Neutrophil (primary cell): ENCODE measurements around the gene GPC6.

Experiments
- H3K27ac ChIP-seq: fragments of 200-600 bp; sonication (generic); 2 replicates; pipeline ENCODE4 v1.5.1; 2016; ENCODE audit warnings: mild to moderate bottlenecking, moderate library complexity
- H3K27me3 ChIP-seq: fragments of 200-600 bp; sonication (generic); 2 replicates; pipeline ENCODE4 v1.6.0; 2016; ENCODE audit warnings: mild to moderate bottlenecking
- H3K36me3 ChIP-seq: fragments of 200-600 bp; sonication (generic); 2 replicates; pipeline ENCODE4 v1.5.1; 2017
- H3K4me1 ChIP-seq, 2 experiments: fragments of 200-600 bp in 1 of 2; sonication (generic) in 1 of 2; 1 replicate in 1 of 2; 2 replicates in 1 of 2; pipeline versions ENCODE4 v1.5.1 to v1.6.1; 2013 to 2016; ENCODE audit warnings: low read depth in 1 of 2, low read length in 1 of 2, mild to moderate bottlenecking in 1 of 2, moderate library complexity in 1 of 2; ENCODE audit not compliant: control insufficient read depth in 1 of 2, insufficient read depth in 1 of 2
- H3K4me3 ChIP-seq, 2 experiments: fragments of 200-600 bp in 1 of 2; sonication (generic) in 1 of 2; 1 replicate in 1 of 2; 2 replicates in 1 of 2; pipeline ENCODE4 v1.5.1; 2013 to 2016; ENCODE audit warnings: low read depth in 1 of 2, low read length in 1 of 2, mild to moderate bottlenecking in 1 of 2, moderate library complexity in 1 of 2
- H3K9me3 ChIP-seq: fragments of 200-600 bp; sonication (generic); 2 replicates; pipeline ENCODE4 v1.5.1; 2016
- TF ChIP-seq, protein P1 (sequence below): fragments of 200-600 bp; sonication (generic); IDR thresholded peaks from 2 replicates; pipeline ENCODE4 v1.5.1; 2016; ENCODE audit warnings: antibody characterized with exemption

Gene GPC6

DNA sequence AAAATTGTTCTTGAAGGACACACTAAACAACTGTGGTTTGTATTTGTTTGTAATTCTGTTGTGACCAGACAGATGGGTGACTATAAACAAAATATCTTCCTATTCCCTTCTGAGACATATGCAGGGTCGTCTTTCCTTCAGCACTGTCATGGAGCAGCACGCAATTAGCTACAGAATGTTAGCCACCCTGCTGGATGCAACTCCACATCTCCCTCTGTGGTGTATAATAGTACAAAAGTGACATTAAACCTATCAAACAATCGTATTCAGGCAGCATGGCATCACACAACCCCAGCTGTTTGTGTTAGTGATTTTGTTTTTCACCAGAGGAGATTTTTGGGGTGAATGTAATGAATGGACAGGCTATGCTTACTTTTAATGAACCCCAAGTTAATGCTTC, 146.2 kb downstream of the GPC6 start:
- H3K27ac ChIP-seq: no peak overlapping the region
- H3K4me3 ChIP-seq: no peak overlapping the region
- H3K4me1 ChIP-seq: no peaks in the 10 kb centered on the region
- H3K27me3 ChIP-seq: no peaks in the 10 kb centered on the region
- H3K36me3 ChIP-seq: no peaks in the 10 kb centered on the region
- peaks cover 3% of the 10 kb centered on the region for H3K9me3 ChIP-seq
- TF ChIP-seq, protein P1, sequence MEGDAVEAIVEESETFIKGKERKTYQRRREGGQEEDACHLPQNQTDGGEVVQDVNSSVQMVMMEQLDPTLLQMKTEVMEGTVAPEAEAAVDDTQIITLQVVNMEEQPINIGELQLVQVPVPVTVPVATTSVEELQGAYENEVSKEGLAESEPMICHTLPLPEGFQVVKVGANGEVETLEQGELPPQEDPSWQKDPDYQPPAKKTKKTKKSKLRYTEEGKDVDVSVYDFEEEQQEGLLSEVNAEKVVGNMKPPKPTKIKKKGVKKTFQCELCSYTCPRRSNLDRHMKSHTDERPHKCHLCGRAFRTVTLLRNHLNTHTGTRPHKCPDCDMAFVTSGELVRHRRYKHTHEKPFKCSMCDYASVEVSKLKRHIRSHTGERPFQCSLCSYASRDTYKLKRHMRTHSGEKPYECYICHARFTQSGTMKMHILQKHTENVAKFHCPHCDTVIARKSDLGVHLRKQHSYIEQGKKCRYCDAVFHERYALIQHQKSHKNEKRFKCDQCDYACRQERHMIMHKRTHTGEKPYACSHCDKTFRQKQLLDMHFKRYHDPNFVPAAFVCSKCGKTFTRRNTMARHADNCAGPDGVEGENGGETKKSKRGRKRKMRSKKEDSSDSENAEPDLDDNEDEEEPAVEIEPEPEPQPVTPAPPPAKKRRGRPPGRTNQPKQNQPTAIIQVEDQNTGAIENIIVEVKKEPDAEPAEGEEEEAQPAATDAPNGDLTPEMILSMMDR: no peak

DNA sequence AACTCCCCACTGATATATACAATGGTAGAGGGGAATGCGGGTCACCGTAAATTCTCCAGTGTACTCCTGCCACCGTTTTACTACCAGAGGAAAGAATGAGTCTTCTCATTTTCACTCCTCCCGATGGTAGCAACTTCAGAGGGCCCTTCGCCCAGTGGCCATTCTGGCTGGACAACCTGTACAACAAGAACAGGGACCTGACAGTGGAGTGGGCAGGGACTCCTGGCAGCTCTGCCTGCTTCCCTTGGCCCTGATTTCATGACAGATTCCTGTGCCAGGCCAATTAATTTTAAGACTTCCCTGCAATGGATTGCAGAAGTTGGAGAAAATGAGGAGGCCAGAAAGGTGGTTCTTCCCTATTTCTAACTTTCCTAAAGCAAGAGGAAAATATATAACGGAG, 148.9 kb downstream of the GPC6 start:
- peaks cover 3% of the 10 kb centered on the region for H3K9me3 ChIP-seq
- H3K4me1 ChIP-seq: no peaks in the 10 kb centered on the region
- no peaks in the 10 kb centered on the region for H3K36me3 ChIP-seq
- TF ChIP-seq, protein P1: no peak
- no peak overlapping the region for H3K4me3 ChIP-seq
- H3K27me3 ChIP-seq: no peaks in the 10 kb centered on the region
- no peak overlapping the region for H3K27ac ChIP-seq

DNA sequence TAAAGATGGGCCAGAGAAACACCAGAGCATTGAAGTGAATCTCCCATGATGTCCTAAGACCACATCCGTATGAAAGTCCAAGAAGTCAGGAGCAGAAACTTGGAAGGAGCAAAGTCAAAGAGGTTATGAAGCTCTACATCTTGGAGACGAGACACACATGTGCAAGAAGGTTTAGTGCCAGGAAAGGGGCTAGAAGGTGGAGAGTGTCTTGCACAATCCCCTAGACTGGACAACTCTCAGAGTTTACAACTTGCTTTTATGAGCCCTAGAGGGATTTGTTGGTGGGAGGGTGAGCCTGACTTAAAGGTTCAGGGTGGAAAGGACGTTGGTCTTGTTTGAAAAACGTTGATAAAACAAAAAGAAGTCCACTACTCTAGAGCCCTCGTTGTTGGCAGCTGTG, 150.6 kb downstream of the GPC6 start:
- TF ChIP-seq, protein P1: no peak
- no peak overlapping the region for H3K27ac ChIP-seq
- H3K36me3 ChIP-seq: no peaks in the 10 kb centered on the region
- no peak overlapping the region for H3K4me3 ChIP-seq
- no peaks in the 10 kb centered on the region for H3K4me1 ChIP-seq
- peaks cover 3% of the 10 kb centered on the region for H3K9me3 ChIP-seq
- no peaks in the 10 kb centered on the region for H3K27me3 ChIP-seq

DNA sequence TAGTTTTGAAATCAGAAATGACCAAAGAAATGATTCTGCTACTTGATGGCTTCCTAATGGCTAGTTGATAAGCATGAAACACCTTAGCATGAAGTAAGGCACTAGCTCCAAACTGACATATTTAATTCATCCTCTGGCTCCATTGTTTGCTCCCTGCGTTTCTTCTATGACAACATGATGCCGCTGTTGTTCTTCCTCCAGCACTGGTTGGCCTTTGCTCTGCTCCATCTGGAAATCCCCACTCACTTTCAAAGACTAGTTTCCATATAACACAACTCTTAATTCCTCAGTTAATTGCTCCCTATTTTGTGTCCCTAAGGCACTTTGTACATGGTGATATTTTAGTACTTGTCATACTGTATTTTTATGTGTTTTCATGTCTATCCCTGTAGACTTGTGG, 151.6 kb downstream of the GPC6 start:
- TF ChIP-seq, protein P1: no peak
- Histone ChIP-seq H3K27ac (no peak overlapping the region), H3K4me3 (no peak overlapping the region), H3K36me3 (no peaks in the 10 kb centered on the region), H3K27me3 (no peaks in the 10 kb centered on the region), H3K4me1 (no peaks in the 10 kb centered on the region), H3K9me3 (peaks cover 3% of the 10 kb centered on the region)

DNA sequence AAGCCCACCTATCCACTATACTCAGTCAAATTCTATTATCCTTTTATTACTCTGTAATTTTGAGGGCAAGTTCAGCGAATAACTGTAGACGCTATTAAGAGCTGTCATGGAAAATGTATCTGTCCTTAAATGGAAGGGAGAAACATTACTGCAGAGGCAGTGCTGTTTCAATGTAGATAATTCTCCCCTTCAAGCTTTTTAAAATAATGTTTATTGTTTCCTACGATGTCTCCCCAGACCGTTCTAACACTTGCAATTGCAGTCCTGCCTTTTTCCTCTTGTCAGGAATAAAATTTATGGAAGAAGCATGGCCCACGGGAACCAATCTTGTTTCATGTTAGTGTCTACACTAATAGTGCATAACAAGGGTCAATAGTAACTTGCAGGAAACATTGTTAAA, 159.5 kb downstream of the GPC6 start:
- no peaks in the 10 kb centered on the region for H3K27me3 ChIP-seq
- no peaks in the 10 kb centered on the region for H3K36me3 ChIP-seq
- H3K9me3 ChIP-seq: no peaks in the 10 kb centered on the region
- H3K4me1 ChIP-seq: no peaks in the 10 kb centered on the region
- no peak overlapping the region for H3K4me3 ChIP-seq
- TF ChIP-seq, protein P1: no peak
- no peak overlapping the region for H3K27ac ChIP-seq

DNA sequence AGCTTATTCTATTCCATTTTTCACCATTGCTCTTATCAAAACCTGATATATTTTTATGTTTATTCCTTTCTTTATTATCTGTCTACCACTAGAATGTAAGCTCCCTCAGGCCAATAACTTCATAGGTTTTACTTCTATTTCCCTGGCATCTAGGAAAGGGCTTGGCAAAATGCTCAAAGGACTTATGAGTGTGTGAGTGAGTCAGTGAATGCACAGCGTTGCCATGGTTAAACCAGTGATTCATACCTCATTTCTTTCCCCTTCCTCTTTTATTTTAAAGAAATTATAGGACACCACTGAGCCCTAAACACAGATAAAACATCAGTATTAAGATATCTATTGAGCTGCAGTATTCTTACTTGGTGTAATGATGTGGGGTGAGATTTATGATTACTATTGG, 162.1 kb downstream of the GPC6 start:
- H3K4me1 ChIP-seq: no peaks in the 10 kb centered on the region
- TF ChIP-seq, protein P1: no peak
- no peak overlapping the region for H3K4me3 ChIP-seq
- no peaks in the 10 kb centered on the region for H3K36me3 ChIP-seq
- H3K27me3 ChIP-seq: no peaks in the 10 kb centered on the region
- H3K9me3 ChIP-seq: no peaks in the 10 kb centered on the region
- no peak overlapping the region for H3K27ac ChIP-seq
